IPS-11a (cell line): Measurements from ENCODE around the gene ENO1.
"Not testable (repeated sequence)": the region's sequence is repeated elsewhere in the genome, so short reads cannot be mapped to it uniquely, and the experiment has no call there.

Source experiments
- H3K4me3 ChIP-seq: one replicate; pipeline ENCODE4 v1.5.1; 2013; ENCODE audit warnings: low read depth, low read length, control low read depth

ENO1 gene

DNA sequence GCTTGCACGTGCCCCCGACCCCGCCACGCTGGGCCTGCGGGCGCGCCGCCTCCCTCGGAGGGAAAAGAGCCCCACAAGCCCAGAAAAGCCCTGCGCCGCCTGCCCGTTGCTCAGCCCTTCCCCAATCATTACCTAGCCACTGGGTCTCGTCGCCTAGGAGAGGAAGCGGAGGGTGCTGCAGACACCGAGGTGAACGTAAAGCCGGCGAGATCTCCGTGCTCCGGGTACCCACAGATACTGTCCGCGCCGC, at the start of gene ENO1:
Gene ENO1, minus strand, starts transcription at position 239 of the 250 bp plus-strand sequence. CDS start 3,778 bp downstream, outside the sequence.
- H3K4me3 ChIP-seq: peak within 1 kb of the TSS; percentile 98

DNA sequence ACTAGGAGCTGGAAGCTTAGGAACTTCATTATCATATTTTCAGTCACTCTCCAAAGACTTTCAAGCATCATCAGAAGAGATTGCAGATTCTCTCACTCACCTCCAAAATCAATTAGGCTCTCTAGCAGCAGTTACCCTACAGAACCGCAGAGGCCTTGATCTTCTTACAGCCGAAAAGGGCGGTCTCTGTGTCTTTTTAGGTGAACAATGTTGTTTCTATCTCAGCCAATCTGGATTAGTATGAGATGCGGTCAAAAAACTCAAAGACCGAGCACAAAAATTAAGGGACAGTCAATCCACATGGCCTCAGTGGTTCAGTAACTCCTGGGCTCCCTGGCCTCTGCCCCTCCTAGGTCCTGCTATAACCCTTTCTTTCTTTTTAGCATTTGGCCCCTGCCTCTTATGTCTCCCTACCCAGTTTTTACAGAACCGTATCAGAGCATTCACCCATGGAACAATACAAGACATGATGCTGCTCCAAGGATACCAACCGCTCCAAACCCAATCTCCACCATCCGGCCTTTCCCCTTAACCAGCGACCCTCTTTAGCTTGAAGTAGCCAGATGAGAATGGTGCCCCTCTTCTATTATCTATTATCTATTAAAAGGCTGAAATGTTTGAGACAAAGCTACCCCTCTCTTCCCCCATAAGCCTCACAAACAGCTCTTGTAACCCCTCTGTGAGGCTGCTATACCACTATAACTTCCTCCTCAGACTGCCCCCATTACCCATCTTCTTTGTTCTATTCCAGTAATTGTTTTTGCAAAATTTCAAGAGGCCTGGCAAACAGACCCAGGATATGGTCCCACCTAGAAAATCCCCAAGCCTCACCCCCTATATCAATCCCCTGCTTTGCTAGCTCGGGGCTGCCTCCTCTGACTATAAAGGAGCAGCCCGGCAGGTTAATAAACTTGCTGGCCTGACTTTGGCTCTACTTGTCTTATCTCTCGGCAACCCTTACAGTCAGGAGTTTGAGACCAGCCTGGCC, 48.5 kb upstream of the ENO1 start:
- no peak overlapping the region for H3K4me3 ChIP-seq

DNA sequence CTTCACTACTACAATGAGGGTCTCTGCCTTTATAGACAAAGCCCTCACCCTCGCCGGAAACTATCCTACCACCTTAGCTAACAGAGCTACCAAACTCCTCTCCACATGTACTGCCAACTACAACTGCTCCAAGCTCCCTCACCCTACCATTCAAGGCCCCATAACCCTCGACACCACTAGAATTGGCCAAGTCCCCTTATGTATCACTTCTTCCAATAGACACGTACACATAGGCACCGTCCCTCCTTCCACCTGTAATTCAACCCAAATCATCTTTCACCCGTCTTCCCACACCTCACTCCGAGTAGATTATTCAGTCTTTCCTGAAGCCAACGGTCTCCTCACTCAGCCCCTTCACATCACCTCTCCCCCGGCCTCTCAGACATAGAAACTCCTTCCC, 47.5 kb upstream of the ENO1 start:
- no peak overlapping the region for H3K4me3 ChIP-seq

DNA sequence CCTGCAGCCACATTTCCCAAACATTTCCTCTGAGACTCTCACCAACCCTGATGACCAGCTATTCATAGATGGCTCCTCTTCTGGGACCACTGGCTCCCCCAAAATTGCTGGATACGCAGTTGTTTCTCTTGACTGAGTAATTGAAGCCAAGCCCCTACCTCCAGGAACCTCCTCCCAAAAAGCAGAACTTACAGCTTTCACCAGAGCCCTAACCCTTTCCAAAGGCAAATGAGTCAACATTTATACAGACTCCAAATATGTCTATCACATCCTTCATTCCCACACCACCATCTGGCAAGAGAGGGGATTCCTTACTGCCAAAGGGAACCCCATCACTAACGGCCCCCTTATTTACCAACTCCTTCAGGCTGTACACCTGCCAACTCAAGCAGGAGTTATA, 46.9 kb upstream of the ENO1 start:
- no peak overlapping the region for H3K4me3 ChIP-seq

DNA sequence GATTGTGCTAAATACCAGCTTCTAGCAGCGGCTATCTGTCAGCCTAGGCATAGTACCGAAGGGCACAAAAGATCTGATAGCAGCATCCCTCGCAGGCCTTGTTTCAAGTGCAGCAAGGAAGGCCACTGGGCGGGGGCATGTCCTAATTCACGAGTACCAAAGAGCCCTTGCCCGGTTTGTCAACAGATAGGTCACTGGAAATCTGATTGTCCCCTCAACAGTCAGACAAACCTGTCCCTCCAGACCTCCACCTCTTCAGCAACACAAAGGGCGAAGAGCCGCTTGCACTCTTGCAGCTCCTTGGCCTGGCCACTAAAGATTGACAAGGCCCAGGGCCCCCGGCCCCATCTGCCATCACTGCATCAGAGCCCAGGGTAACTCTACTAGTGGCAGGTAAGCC, 44.5 kb upstream of the ENO1 start:
- H3K4me3 ChIP-seq: no peak overlapping the region

DNA sequence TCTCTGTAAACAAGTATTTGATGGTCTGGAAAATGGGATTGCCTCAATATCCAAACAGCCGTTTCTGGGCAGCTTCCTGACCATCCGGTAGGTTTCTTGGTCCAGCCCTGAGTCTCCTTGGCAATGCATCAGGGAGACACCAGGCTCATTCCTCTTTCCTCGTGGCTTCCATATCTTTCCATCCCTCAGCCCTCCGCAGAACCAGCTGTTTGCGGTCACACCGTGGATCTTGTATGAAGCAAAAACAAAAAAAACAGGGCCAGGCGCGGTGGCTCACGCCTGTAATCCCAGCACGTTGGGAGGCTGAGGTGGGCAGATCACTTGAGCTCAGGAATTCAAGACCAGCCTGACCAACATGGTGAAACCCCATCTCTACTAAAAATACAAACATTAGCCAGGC, 39.0 kb upstream of the ENO1 start:
- not testable (repeated sequence) for H3K4me3 ChIP-seq

DNA sequence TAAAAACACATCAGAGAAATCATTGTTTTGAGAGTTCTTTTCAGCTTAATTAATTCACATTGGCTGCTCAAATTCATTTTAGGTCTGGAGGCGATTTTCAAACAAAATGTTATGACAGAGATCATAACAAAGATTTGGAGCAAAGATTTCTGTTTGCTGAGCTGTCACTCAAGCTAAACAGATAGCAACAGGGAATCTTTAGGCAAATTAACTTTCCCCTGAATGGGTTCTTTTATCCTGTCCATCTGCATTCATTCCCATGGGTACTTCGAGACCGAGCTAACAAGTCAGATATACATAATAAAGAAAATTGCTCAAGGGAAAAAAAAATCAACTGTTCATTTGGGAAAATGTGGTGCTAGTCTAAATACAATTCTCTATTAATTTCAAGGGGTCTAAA, 37.0 kb upstream of the ENO1 start:
- H3K4me3 ChIP-seq: no peak overlapping the region

DNA sequence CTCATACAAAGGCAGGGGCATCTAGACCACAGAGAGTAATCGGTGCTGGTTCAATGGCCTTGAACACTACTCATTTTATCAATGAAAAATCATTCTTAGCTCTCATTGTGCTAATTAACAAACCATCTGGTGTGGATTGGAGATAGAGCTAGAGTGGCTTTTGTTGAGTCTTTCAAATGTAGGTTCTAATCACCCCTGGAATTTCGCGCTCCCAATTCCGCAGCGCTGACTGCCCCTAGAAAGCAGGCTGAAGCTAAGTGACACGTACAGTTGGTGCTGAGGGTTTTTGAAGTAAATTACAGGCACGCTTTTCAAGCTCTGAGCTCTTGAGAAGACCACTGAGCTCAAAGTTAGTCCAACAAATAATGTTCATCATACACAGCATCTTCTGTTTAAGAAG, 36.0 kb upstream of the ENO1 start:
- H3K4me3 ChIP-seq: no peak overlapping the region

DNA sequence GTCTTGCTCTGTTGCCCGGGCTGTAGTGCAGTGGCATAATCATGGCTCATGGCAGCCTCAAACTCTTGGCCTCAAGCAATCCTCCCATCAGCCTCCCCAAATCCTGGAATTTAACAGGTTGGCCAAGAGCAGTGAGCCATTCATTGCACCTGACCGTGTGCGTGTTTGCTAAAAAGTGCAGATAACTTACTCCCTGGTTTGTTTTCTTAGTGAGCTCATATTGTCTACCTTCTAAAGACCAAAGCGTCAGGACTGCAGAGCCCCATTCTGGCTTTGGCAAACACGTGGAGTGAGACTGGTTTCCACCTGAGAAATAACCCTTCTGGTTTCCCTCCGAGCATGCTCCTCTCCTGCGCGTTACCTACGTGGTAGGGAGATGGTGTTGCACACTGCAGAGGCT, 35.0 kb upstream of the ENO1 start:
- no peak overlapping the region for H3K4me3 ChIP-seq

DNA sequence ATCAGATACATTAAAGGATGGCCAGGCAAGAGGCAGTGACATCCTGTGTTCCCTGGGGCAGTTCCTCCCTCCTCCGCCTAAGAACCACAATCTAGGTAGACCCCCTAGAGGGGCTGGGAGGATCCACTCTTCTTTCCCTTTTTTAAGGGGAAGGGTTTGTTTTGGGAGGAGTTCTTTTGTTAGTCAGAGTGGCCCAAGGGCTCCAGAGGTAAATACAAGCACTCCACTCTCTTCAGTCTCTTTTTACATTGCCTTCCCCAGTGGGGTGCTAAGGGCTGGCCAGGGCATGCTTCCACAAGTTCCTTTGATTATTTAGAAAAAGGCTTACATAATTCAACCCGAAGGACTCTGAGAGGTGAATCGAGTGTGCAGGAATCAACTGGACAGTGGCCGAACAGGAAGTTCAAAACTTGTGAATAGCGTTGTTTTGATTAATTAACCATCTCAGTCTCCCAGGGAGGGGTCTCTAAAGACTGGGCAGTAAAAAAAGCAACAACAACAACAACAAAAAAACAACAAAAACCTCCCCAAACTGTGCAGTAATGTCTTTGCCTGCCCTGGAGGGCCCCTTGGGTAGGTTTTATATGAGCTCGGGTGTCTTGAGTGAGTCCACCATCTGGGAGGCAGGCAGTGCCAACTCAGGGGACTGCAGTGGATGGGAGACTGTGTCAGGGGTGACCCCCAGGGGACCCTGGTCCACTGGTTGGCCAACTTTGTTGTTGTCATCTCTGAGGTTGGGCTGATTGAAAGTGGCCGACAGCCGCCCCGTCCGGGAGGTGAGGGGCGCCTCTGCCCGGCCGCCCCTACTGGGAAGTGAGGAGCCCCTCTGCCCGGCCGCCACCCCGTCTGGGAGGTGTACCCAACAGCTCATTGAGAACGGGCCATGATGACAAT, 33.2 kb upstream of the ENO1 start:
- no peak overlapping the region for H3K4me3 ChIP-seq

DNA sequence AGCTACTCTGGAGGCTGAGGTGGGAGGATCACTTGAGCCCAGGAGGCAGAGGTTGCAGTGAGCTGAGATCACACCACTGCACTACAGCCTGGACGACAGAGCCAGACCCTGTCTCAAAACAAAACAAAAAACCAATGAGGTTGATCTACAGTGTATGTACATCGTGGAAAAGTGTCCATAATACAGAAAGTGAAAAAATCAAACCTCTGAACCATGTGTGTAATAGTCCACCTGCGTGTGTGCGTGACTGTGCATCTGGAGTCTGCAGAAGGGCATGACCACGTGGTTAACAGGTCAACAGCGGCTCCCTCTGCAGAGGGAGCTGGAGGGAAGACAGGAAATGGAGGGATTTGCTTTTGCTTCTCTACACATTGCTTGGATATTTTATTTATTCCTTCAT, 32.4 kb upstream of the ENO1 start:
- no peak overlapping the region for H3K4me3 ChIP-seq

DNA sequence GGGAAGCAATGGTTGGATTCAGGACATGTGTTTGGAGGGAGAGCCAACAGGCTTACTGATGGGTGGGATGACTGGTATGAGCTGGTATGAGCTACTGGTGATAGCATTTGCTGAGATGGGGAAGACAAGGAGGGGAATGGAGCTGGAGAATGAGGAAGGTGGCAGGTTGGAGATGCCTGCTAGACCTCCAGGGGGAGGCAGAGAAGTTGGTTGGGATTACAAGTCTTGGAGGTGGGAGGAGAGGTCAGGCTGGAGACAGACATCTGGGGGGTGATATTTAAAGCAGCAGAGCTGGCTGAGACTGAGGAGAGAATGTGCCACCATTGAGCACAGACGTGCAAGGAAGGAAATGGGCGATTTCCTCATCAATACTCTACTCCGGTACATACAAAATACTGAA, 31.8 kb upstream of the ENO1 start:
- no peak overlapping the region for H3K4me3 ChIP-seq

DNA sequence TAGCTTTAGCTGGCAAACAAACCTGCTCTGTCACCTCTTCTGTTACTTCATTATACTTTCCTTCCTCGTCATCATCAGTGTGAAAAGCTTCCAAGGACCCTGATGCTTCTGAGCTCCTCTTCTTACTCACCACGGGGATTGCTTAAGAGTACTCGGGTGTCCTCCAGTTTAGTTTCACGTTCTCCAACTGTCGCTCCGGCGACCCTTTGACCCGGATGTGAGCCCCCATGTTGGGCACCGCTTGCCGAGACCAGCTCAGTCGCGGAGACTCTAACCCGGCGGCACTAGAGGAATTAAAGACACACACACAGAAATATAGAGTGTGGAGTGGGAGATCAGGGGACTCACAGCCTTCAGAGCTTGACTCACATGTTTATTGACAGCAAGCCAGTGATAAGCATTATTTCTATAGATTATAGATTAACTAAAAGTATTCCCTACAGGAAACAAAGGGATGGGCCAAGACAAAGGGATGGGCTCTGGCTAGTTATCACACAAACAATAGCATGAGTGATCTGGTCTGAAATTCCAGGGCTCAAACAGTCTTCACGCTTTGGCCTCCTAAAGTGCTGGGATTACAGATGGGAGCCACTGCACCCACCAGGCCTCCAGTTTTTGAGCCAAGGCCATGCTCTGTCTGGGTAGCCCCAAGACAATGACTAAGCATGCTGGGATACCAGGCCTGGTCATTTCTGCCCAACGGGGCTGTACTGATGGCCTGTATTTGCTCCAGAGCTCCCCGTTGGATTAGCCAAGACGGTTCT, 30.1 kb upstream of the ENO1 start:
- no peak overlapping the region for H3K4me3 ChIP-seq

DNA sequence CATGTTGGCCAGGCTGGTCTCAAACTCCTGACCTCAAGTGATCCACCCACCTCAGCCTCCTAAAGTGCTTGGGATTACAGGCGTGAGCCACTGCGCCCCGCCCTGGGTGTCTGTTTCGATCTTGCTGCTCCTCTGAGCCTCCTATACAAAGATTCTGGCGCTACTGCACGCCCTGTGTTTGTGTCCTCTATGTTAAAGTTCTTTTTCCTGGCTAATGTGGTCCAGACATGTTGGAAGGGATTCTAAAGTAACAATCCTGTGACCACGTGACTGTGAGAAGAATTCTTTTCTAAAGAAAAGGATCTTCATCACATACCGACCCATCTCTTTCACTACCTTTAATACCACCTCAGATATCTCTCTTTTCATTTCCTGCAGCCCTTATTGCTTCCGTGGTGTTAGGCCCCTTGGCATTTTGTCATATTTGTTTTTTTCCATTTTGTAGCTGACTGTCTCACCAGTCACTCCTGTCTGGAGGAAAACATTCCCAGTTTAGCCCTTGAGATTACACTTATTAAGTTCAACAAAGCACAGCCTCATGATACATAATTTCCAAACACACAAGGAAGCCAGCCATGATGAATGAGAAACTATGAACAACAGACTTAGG, 27.2 kb upstream of the ENO1 start:
- H3K4me3 ChIP-seq: no peak overlapping the region

DNA sequence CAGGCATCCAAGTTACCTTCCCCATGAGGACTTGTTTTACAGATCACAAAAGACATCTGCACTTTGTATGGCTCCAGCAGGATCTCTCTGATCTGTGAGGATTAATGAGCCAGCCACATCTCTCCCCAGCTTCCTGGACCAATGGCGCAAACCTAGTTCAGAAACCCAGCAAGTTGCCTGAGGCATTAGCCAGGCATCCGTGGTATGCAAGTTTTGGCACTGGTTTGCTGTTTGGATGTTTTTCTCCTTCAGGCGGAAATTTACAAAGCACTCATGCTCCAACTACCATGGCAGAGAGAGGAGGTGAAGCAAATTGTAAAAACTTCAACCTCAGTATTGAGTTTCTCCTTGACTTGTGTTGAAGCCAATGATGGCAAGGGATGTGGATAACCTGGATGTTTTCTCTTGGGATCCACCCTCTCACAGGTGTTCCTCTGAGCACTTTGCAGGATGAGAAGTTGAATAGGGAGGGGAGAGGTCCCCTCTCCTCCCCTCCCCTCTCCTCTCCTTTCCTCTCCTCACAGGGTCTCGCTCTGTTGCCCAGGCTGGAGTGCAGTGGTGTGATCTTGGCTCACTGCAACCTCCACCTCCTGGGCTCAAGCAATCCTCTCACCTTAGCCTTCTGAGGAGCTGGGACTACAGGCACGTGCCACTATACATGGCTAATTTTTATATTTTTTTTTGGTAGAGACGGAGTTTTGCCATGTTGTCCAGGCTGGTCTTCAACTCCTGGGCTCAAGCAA, 25.6 kb upstream of the ENO1 start:
- no peak overlapping the region for H3K4me3 ChIP-seq

DNA sequence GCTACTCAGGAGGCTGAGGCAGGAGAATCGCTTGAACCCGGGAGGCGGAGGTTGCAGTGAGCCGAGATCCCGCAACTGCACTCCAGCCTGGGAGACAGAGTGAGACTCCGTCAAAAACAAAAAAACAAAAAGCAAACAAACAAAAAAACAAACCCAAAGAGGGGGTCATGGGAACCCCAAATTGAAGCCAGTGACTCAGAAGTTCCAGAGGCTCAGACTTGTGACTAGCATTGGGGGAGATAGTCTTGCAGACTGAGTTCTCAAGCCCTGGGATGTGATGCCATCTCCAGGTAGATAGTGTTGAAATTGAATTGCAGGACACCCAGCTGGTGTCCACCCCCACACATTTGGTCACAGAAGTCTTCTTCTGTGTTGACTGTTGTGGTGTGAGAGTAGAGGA, 24.9 kb upstream of the ENO1 start:
- no peak overlapping the region for H3K4me3 ChIP-seq

DNA sequence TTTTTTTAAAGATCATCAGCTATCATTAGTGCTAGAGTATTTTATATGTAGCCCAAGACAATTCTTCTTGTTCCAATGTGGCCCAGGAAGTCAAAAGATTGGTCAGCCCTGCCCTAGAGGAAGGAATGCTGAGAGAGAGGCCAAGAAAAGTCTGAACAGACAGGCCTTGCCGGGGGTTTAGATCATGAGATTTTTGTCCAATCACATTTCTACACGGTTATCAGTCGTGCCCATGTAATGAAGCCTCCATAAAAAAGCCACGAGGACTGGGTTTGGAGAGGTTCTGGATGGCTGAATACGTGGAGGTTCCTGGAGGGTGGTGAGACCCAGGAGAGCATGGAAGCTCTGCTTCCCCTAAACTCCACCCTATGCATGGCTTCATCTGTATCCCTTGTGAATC, 24.3 kb upstream of the ENO1 start:
- no peak overlapping the region for H3K4me3 ChIP-seq

DNA sequence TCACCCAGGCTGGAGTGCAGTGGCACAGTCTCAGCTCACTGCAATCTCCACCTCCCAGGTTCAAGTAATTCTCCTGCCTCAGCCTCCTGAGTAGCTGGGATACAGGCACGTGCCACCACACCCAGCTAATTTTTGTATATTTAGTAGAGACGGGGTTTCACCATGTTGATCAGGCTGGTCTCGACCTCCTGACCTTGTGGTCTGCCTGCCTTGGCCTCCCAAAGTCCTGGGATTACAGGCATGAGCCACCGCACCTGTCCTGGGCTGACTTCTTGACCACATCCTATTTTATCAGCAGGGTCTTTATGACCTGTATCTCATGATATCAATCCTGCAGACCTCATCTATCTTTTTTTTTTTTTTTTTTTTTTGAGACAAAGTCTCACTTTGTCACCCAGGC, 22.2 kb upstream of the ENO1 start:
- H3K4me3 ChIP-seq: not testable (repeated sequence)

DNA sequence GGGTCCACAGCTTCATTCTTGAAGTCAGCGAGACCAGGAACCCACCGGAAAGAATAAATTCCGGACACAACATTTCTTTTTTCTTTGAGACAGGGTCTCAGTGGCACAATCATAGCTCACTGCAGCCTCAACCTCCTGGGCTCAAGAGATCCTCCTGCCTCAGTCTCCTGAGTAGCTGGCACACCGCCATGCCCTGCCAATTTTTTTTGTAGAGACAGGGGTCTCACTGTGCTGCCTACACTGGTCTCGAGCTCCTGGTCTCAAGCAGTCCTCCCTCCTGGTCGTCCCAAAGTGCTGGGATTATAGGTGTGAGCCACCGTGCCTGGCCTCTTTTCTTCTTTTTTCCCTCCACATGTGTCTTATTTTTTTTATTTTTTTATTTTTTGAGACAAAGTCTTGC, 20.6 kb upstream of the ENO1 start:
- H3K4me3 ChIP-seq: no peak overlapping the region

DNA sequence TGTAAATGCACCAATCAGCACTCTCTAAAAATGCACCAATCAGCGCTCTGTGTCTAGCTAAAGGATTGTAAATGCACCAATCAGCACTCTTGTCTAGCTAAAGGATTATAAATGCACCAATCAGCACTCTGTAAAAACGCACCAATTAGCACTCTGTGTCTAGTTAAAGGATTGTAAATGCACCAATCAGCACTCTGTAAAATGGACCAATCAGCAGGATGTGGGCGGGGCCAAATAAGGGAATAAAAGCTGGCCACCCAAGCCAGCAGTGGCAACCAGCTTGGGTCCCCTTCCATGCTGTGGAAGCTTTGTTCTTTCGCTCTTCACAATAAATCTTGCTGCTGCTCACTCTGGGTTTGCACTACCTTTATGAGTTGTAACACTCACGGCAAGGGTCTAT, 19.9 kb upstream of the ENO1 start:
- not testable (repeated sequence) for H3K4me3 ChIP-seq
